Inflammatory macrophage treated with lipopolysaccharide for 1 hour (primary cell): ENCODE results near the gene RAD51B.
A peak's percentile ranks its signal among the peaks of the same experiment; 100 is the strongest.

ENCODE experiments used
- DNase-seq, 2 donors: peaks; one replicate each; pipeline ENCODE4 v3.0.0-alpha.2; 2020 to 2022

Gene RAD51B

DNA sequence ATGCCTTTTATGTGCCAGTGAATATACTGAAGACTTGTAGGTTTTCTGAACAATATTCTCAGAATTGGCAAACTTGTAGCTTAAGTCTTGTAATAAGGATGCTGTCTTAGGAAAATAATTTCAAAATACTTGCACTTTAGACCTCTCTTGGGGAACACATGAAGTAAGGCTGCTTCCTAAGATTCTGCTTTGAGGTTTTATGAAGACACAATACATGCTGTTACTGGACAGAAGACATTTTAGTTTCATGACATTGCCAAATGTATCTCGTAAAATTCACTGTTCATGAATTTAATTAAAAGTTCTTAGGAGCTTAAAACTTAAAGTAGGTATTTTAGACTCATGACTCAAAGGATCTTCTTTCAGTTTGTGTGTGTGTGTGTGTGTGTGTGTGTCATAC lies 80.7 kb downstream of the RAD51B start:
- DNase-seq, result no peak

DNA sequence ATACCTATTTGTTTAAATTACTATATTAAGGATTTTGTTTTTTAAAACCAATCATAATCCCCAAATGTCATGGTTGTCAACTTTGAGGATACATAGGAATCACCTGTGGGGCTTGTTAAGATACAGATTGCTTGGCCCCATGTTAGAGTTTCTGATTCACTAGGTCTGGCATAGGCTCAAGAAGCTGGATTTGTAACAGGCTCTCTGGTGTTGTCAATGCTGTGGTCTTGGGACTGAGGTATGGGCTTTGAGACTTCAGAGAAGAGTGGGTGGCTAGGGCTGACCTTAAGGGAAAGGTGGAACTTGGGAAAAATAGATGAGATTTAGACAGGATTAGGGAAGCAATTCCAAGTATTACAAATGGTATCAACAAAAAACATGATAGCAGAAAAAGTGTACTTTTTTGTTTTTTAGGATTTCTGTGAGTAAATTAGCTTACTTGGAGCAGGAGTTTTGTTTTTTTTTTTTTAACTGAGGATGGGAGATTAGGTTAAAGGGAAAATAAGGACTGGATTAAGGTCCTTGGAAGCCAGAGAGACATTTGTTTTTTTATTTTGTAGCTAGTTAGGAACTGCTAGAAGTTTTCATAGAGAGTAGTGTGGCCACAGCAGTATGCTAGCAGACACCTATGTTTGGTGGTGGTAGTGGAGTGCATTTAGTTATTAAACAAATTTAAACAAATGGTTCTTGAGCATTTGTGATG lies 88.6 kb downstream of the RAD51B start:
- DNase-seq, result no peak

DNA sequence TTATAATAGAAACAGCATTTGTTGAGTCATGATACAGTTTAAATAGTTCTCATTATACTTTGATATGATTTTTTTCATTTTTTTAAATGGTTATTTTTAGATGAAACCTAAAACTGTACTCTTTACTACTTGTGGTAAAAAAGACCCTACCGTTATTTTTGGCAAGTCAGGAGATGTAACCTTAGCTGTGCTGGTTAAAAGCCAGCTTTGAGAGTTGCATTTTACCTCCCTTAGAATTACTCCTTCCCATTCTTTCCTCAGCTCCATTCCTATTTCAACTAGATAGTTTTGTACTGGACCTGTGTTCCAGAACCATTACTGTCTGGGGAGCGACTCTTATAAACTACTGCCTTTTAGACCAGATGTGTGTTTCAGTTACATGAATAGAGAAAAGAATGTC lies 92.0 kb downstream of the RAD51B start:
- DNase-seq, result no peak

DNA sequence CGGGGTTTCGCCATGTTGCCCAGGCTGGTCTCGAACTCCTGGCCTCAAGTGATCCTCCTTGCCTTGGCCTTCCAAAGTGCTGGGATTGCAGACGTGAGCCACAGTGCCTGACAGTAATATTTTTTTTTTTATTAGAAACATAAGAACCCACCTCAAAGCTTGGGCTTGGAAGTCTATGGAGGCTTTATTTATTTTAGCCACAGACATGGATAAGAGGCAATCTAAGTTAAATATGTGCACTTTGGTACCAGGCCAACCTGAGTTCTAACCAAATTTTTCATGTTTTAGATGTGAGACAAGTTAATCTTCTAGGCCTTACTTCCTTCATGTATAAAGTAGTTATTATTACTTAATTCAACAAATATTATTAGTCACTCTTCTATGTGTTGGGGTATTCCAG lies 96.9 kb downstream of the RAD51B start:
- no peak for DNase-seq

DNA sequence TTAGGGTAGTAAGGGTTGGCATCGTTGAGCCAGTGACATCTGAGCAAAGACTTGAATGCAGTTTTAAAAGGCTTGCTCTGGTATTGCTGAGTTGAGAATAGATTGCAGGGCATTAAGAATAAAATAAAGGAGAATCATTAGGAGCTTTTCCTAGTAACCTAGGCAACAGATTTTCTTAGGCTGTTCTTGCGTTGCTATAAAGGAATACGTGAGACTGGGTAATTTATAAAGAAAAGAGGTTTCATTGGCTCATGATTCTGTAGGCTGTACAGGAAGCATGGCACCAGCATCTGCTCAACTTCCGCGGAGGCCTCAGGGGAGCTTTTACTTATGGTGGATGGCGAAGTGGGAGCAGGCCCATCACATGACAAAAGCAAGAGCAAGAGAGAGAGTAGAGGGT lies 97.4 kb downstream of the RAD51B start:
- DNase-seq, result no peak

DNA sequence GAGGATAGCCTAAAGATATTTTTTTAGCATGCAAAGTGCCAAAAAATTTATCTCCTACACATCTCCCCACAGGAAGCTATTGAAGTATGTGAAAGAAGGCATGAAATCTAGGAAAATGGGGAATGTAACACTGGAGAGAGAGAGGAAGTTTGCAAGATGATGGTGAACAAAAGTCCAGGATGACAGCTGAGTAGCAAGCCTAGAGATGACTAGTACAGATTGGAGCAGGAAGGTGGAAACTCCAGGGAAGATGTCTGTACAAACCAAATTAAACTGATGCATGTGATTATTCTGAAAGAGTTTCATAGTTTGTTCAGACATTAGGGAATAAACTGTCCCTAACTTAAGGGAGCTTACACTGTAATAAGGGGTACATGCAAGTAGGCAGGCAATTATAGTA lies 99.3 kb downstream of the RAD51B start:
- peak in 1 of 2 donors; percentile 2 for DNase-seq

DNA sequence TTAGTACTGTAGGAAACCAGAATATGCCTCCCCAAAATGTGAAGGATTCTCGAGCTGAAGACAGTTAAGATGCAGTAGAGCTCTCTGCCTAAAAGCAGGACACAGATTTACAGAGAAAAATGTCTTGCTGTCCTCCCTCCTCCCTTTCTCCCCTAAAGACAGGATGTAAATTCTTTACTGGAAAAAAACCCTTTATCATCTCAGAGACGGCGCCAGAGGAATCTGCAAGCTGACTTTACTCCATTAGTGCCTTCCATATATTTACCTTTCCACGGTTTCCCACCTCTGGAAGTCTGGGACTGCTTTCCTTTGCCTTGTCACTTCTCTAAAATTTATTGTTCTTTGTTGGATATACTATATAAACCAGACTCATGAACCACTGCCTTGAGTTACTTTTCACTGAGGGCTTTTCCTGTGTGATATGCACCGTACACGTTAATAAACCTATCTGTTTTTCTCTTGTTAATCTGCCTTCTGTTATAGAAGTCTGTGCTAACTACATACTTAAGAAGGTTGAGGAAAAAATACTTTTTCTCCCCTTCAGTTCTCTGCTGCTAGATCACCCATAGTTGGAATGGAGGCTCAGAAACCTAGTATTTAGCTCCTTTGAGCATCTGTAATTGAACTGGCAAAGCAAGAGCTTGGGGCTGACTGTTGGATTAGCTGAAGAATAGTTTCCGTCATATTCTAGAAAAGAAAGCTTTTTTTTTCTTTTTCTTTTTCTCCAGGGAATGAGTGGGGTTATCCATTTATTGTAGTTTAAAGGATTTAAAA lies 99.9 kb downstream of the RAD51B start:
- no peak for DNase-seq

DNA sequence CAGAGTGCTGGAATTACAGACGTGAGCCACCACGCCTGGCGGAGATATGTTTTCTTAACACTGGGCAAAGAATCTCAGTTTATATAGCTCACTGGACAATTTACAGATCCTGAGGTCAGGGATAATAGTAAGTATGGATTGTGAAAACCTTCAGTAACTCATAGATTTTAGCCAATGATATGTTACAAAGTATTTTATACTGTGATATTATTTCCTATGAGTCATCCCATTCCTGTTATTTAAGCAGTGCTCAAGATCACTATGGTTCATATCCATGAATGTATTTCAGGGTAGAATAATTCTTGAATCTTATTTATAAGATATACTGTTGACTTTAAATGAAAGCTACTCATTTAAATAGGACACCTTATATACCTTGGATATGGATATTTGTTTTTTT lies 107.2 kb downstream of the RAD51B start:
- DNase-seq, result no peak

DNA sequence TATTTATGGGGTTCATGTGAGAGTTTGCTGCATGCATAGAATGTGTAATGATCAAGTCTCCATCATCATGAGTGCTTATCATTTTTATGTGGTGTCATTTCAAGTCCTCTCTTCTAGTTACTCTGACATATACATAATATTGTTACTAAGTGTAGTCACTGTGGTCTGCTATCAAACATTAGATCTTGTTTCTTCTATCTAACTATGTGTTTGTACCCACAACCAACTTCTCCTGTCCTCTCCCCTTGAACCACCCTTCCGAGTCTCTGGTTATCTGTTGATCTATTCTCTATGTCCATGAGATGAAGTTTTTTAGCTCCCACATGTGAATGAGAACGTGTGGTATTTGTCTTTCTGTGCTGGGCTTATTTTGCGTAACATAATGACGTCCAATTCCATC lies 107.7 kb downstream of the RAD51B start:
- no peak for DNase-seq

DNA sequence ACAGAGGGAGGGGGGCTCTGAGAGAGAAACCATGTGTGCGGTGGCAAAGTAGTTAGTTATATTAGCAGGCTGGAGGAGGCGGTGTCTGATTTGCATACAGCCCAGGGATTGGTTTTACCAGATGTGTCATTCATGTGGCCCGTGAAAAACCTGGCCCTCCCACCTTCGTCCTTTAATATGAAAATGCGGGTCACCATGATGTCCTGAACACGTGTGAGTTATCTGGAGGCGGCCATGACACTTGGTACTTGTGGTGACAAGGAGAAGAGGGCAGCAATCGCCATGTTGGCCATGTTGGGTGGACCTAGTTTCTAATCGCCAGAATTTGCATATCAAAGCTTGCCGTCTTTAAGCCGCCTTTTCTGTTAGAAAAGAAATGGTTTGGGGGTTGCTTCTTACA lies 108.8 kb downstream of the RAD51B start:
- DNase-seq, result no peak

DNA sequence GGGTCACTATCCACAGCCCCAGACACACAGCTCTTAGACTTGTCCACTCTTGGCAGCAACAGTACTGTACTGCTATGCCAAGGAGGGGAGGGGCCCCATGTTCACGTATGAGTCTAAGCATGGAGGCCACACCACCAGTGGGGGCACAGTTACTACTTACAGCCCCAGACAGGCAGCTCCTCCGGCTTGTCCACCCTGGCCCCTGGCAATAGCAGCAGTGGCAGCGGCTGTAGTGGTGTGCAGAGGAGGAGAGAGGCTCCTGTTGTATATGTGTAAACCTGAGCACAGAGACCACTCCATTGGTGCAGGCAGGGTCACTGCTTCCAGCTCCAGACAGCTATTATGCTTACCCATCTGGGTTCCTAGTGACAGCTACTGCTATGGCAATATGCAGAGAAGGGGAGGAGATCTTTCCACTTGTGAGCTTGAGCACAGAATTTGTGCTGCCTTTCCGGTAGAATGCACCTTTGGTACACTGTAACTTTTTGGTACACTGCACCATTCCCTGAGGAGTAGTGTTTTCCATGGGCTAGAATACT lies 113.2 kb downstream of the RAD51B start:
- no peak for DNase-seq

DNA sequence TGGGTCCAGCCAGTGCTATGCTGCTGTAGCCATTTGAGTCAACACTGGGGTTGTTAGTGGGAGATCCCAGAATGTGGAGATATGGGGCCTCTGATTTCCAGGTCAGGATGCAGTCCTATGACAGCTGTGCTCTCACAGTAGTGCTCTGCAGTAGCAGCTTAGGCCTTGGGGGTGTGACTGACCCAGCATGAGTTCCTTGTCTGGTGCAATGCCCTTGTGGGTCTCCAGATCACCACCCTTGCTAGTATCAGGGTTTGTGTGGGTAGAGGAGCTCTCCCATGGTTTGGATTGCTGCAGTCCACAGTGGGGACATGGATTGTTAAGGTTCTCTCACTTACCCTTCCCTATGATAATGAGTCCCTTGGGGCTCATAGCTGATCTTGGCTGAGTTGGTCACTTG lies 113.7 kb downstream of the RAD51B start:
- peak in 1 of 2 donors; percentile 56 for DNase-seq

DNA sequence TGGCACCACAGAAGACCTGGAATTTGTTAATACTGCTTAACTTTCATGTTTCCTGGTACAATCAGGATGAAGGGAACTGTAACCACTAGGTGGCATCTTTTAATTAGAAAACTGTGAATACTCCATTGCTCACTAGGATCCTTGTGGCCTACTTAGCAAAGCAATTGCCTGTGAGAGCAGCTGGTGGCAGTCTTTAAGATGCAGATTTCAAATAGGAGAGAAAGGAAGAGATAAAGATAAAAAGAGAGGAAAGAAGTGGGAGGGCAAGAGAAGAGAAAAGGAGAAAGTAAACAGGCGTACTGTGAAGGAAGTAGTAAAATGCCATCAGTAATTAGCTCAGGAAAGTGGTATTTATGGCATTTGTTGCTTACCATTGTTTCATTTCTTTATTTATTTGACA lies 114.5 kb downstream of the RAD51B start:
- peak; percentile 53 to 78 for DNase-seq

DNA sequence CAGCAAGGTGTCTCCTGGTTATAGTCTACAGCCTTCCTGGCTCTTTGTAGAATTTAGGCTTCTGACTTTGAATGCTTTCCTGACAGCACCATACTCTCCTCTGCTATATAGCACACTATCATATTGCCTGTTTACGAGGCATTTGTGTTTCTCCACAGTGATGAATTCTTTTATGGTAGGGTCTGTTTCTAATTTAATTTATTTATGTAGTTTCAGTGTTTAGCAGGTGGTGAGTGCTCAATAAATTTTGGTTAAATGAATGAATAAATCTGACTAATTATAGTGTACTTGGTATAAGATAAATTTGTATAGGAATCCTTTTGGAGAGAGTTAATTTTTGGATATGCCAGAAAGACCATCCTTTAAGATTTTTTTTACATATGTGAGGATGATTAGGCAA lies 115.3 kb downstream of the RAD51B start:
- no peak for DNase-seq

DNA sequence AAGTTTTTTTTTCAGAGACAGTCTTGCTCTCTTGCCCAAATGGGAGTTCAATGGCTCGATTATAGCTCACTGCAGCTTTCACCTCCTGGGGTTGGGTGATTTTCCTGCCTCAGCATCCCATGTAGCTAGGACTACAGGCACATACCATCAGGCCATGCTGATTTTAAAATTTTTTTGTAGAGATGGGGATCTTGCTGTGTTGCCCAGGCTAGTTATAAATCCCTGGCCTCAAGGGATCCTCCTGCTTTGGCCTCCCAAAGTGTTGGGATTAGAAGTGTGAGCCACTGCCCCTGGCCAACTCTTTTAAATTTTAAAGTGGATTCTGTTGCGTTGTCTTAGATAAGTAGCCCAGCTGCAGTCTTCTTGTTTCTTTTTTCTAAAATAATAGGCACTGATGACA lies 115.8 kb downstream of the RAD51B start:
- no peak for DNase-seq

DNA sequence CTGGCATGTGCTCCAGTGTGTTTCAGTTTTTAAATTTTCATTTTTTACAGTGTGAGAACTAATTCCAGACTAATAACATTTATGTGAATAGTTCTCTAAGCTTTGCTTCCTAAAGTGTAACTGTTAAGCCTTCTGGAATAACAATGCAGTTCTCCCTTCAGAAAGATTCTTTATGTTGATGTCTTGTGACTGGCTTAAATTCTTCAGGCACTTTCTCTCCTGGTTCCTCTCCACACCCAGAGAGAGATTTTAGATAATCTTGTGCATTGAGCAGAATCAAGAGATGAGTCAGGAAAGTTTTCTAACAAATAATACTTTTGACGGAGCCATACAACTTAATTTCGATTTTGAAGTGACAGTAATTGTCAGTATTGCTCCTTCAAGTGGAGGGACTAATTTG lies 118.5 kb downstream of the RAD51B start:
- no peak for DNase-seq

DNA sequence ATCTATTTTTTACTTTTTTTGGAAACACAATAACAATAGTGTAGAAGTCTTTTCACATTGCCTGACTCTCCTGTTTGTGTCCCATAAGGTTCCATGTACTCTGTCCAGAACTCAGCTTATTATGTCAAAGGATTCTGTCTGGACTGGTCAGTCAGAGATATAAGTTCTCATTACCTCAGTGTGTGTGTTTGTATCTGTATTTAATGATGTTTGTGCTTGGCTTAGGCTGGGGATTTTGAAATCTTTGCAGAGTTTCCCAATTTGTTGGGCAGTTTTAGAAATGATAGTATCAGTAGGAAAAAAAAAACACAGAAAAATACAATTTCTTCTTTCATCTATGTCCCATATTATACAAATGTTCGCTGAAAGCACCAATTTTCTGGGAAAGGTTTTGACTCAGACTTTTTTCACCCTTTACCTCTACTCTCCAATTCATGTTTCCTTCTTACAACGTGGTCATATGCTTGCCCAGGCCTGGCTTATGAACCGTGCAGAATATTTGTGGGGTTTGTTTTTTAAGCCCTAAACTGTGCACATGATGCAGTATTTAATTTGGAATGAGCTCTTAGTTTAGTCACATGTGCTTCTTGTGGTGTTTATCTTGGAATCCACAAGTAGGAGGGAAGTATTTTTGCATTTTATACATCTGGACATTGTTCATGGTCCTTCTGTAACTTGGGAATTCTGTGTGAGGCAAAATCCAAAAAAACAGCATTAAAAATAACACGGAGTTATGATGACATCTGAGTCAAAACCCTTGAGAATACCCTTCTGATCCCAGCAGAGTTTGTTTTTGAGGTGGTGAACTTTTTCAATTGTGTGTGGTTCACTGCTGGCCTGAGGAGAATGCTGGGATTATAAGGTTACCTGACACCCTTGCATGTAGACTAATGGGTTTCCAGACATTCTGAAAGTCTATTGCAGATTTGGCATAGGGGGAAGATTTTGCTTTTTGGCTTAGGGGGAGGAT lies 121.2 kb downstream of the RAD51B start:
- peak in 1 of 2 donors; percentile 23 for DNase-seq

DNA sequence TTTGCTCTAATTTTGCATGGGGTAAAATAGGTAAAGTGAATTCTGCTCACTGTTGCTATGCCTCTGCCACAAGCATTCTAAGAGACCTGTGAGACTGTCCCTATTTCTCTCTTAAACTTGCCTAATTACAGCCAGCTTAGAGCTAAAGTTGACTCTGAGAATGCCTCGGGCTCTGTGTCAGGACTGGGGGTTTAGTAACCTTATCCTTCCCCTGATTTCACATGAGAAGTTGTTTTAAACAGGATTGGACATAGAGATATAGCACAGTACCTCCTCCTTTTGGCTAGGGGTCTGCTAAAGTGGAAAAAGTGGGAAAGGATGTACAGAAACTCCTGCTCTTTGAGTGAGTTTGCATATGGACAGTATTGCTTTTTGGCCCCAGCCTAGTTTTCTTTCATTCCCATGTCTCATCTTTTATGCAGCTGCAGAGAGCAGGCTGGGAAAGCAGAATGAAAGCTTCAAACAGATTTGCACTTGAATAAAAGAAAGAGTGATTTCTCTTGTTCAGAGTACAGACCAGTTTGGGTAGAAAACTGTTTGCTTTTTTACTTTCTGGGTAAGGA lies 122.0 kb downstream of the RAD51B start:
- no peak for DNase-seq

DNA sequence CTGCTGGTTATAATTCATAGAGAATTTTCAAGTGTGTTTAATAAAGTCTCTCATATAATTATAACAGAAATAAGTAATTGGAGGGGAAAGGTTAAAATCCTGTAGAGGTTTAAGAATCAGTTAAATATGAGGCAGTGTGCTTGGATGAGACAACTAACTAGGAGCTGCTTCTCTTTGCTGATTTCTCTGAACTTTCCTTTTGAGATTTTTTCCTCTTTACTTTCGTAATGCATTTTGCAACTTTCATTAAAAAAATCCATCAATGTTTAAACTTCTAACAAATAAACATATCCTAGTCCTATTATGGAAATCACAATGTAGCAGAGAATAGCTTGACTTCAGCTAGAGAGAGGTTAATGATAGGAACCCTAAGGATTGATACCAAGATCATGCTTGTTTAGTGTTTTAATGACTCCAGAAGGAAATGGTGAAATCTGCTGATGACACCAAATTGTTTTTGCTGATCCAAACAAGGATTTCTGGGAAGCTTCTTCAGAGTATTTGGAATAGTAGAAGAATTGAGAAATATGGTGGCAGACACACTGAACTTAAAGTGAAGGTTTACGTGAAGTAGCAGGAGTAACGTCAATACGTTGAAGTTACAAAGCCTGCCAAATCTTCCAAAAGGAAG lies 122.6 kb downstream of the RAD51B start:
- DNase-seq, result no peak

DNA sequence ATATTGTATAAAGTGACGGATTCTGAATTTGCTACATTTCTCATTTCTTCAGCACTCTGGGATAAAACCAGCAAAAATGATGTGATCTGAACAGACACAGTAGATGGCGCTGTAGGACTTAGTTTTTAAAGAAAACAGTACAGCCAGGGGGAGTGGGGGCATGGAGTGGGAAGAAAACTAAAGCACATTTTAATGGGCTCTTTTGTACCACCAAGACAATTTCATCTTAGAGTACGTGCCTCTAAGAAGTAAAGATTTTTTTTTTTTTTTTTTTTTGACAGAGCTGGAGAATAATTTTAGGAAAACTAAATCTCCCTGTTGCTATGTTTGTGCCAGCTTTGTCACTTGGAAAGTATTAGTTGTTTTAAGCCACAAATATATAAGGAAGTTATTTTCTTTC lies 124.4 kb downstream of the RAD51B start:
- DNase-seq, result peak; percentile 41 to 88

DNA sequence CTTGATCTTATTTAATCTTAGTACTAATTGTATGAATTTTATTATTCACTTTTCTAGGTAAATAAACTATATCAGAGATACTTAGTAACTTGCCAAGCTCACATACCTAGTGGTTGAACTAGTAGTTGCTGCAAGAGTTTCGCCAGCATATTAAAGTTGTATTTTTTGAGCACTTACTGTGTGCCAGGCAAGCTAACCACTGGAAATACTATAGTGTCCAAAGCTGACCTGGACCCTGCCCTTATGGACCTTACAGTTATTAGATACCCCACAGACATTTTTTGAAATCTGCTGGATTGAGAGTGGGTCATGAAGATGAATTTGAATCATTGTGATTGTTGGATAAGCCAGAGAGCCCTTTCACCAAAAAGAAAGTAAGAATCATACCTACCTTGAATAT lies 125.0 kb downstream of the RAD51B start:
- no peak for DNase-seq

DNA sequence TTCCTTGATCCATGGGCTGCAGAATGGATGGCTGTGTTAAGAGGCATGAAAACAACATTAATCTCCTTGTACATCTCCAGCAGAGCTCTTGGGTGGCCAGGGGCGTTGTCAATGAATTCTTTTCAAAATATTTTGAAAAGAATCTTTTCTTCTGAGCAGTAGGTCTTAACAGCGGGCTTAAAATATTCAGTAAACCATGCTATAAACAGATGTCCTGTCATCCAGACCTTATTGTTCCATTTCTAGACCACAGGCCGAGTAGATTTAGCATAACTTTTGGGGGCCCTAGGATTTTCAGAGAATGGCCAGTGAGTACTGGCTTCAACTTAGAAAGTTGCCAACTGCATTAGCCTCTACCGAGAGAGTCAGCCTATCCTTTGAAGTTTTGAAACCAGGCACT lies 130.2 kb downstream of the RAD51B start:
- DNase-seq, result no peak
